Mammary microvascular endothelial cell (primary cell): ENCODE results near the gene GINS1. TPM values are rescaled to one million over a fixed set of nuclear protein-coding genes. Genes with fewer than 3 reads are reported as not detected.

Experiments
- total RNA-seq: library from RNA; depleted of rRNA; stranded (reverse); fragments of >200 nt; gene quantifications from 2 replicates; pipeline ENCODE4 v1.2.3, GENCODE V29; 2015

The GINS1 gene
- 21.6 and 23.1 TPM in 2 replicates for total RNA-seq

GRCh38 chr20:25407311-25408169, at the start of gene GINS1:
Gene GINS1, plus strand, starts transcription at chr20:25407673. Its CDS starts 148 bp downstream, at chr20:25407821.

GRCh38 chr20:25390538-25391528, 16.6 kb upstream of the GINS1 start, which contains the start of gene ABHD12:
Gene ABHD12, minus strand, starts transcription at chr20:25390835. Its CDS starts 132 bp downstream, at chr20:25390703.

Other genes with a start within 250 kb of the GINS1 start
- gene ENTPD6, start 212.0 kb upstream of the GINS1 start, total RNA-seq = 56.5 and 59.4 TPM in 2 replicates
- 85.3 and 93.9 TPM in 2 replicates for gene PYGB, start 159.6 kb upstream of the GINS1 start, total RNA-seq
- gene ABHD12, start 16.8 kb upstream of the GINS1 start, total RNA-seq = 37.2 and 42.6 TPM in 2 replicates
- gene NINL, start 177.9 kb downstream of the GINS1 start, total RNA-seq = 5.1 and 7.9 TPM in 2 replicates
- gene NANP, start 216.3 kb downstream of the GINS1 start, total RNA-seq = 7.2 and 8.1 TPM in 2 replicates